Mesendoderm (in vitro differentiated cells): ENCODE results near the gene GRK1.

Source experiments
- DNase-seq: peaks from one replicate; pipeline ENCODE4 v3.0.0; 2013
- H2AK5ac ChIP-seq: 2 replicates; pipeline ENCODE4 v1.6.1; 2013; ENCODE audit warnings: low read length, inconsistent platforms
- H2BK120ac ChIP-seq: 2 replicates; pipeline ENCODE4 v1.6.1; 2013; ENCODE audit warnings: low read depth, mild to moderate bottlenecking, low read length, moderate library complexity, mixed read lengths
- H2BK15ac ChIP-seq: replicated peaks from 2 replicates; pipeline ENCODE4 v1.6.1; 2013; ENCODE audit warnings: low read depth, mild to moderate bottlenecking, moderate library complexity
- H2BK5ac ChIP-seq: 2 replicates; pipeline ENCODE4 v1.6.1; 2013; ENCODE audit warnings: low read length, inconsistent platforms
- H3K18ac ChIP-seq: 2 replicates; pipeline ENCODE4 v1.6.1; 2013; ENCODE audit warnings: mild to moderate bottlenecking, low read length, mixed read lengths
- H3K23ac ChIP-seq: one replicate; pipeline ENCODE4 v1.6.1; 2013; ENCODE audit warnings: low read length
- H3K27ac ChIP-seq: 2 replicates; pipeline ENCODE4 v1.5.1; 2013; ENCODE audit warnings: low read depth, mild to moderate bottlenecking, inconsistent platforms, low read length, moderate library complexity
- H3K27me3 ChIP-seq: 2 replicates; pipeline ENCODE4 v1.6.1; 2013; ENCODE audit warnings: low read length, control low read depth, mild to moderate bottlenecking, inconsistent platforms; ENCODE audit not compliant: insufficient read depth, poor library complexity
- H3K36me3 ChIP-seq: 2 replicates; pipeline ENCODE4 v1.6.1; 2013; ENCODE audit warnings: low read length, inconsistent platforms; ENCODE audit not compliant: control insufficient read depth, insufficient read depth
- H3K4ac ChIP-seq: one replicate; pipeline ENCODE4 v1.6.1; 2013; ENCODE audit warnings: low read depth, mild to moderate bottlenecking, low read length, moderate library complexity
- H3K4me1 ChIP-seq: 2 replicates; pipeline ENCODE4 v1.6.1; 2013; ENCODE audit warnings: low read depth, low read length, inconsistent platforms; ENCODE audit not compliant: control insufficient read depth
- H3K4me2 ChIP-seq: 2 replicates; pipeline ENCODE4 v1.6.1; 2013; ENCODE audit warnings: low read length
- H3K4me3 ChIP-seq: 2 replicates; pipeline ENCODE4 v1.5.1; 2013; ENCODE audit warnings: mild to moderate bottlenecking, low read length
- H3K56ac ChIP-seq: one replicate; pipeline ENCODE4 v1.6.1; 2013; ENCODE audit warnings: low read length
- H3K79me1 ChIP-seq: 2 replicates; pipeline ENCODE4 v1.6.1; 2013; ENCODE audit warnings: low read length, inconsistent platforms
- H3K79me2 ChIP-seq: 2 replicates; pipeline ENCODE4 v1.6.1; 2013; ENCODE audit warnings: mild to moderate bottlenecking, low read length; ENCODE audit not compliant: control insufficient read depth, insufficient read depth
- H3K9ac ChIP-seq: 2 replicates; pipeline ENCODE4 v1.6.1; 2013; ENCODE audit warnings: low read length, inconsistent platforms
- H4K5ac ChIP-seq: one replicate; pipeline ENCODE4 v1.6.1; 2013; ENCODE audit warnings: low read length
- H4K8ac ChIP-seq: one replicate; pipeline ENCODE4 v1.6.1; 2013; ENCODE audit warnings: low read depth, mild to moderate bottlenecking, control low read depth, low read length, moderate library complexity
- WGBS: extraction: QIAGEN DNeasy Blood & Tissue Kit; methylation state at CpG from one replicate; pipeline ENCODE4 v1.1.7; 2013; ENCODE audit warnings: low lambda C conversion rate, missing lambda C conversion rate; ENCODE audit not compliant: insufficient coverage; ENCODE audit errors: extremely low coverage; 5-methylcytosine and 5-hydroxymethylcytosine counted together

GRK1 gene

GRCh38 chr13:113763254-113763653 lies 96.2 kb downstream of the GRK1 start:
- Histone ChIP-seq H2BK5ac (no peak overlapping the region), H2BK120ac (no peak overlapping the region), H4K5ac (no peak overlapping the region), H3K18ac (no peak overlapping the region), H3K56ac (no peak overlapping the region), H2BK15ac (no peak overlapping the region), H3K36me3 (no peaks in the 10 kb centered on the region), H3K27ac (no peak overlapping the region), H3K79me1 (no peaks in the 10 kb centered on the region), H2AK5ac (no peak overlapping the region), H3K9ac (no peak overlapping the region), H3K4me2 (no peak overlapping the region), H3K23ac (no peak overlapping the region), H3K4me1 (no peaks in the 10 kb centered on the region), H4K8ac (no peak overlapping the region), H3K4ac (no peak overlapping the region), H3K79me2 (no peaks in the 10 kb centered on the region), H3K4me3 (no peak overlapping the region), H3K27me3 (peaks cover 11% of the 10 kb centered on the region)
- no peak for DNase-seq
- no CpG with 5 or more reads among the region's 13 CpGs for WGBS

GRCh38 chr13:113763961-113764792 lies 97.2 kb downstream of the GRK1 start:
- Histone ChIP-seq H3K18ac (no peak overlapping the region), H3K4ac (no peak overlapping the region), H3K36me3 (no peaks in the 10 kb centered on the region), H3K79me2 (no peaks in the 10 kb centered on the region), H3K4me1 (no peaks in the 10 kb centered on the region), H2BK120ac (no peak overlapping the region), H3K79me1 (no peaks in the 10 kb centered on the region), H3K27ac (no peak overlapping the region), H3K4me2 (no peak overlapping the region), H3K9ac (no peak overlapping the region), H2AK5ac (no peak overlapping the region), H3K27me3 (peaks cover 8% of the 10 kb centered on the region), H3K56ac (no peak overlapping the region), H4K5ac (no peak overlapping the region), H2BK15ac (no peak overlapping the region), H4K8ac (no peak overlapping the region), H3K4me3 (no peak overlapping the region), H3K23ac (no peak overlapping the region), H2BK5ac (no peak overlapping the region)
- no CpG with 5 or more reads among the region's 25 CpGs for WGBS
- no peak for DNase-seq

- Histone ChIP-seq H3K18ac (no peak overlapping the region), H3K79me2 (no peaks in the 10 kb centered on the region), H3K9ac (no peak overlapping the region), H3K4me3 (no peak overlapping the region), H2BK5ac (no peak overlapping the region), H3K27ac (no peak overlapping the region), H3K4me2 (no peak overlapping the region), H4K5ac (no peak overlapping the region), H3K4ac (no peak overlapping the region), H2BK120ac (no peak overlapping the region), H3K56ac (no peak overlapping the region), H4K8ac (no peak overlapping the region), H2BK15ac (no peak overlapping the region), H3K36me3 (no peaks in the 10 kb centered on the region), H3K79me1 (no peaks in the 10 kb centered on the region), H3K27me3 (peaks cover 2% of the 10 kb centered on the region), H3K23ac (no peak overlapping the region), H2AK5ac (no peak overlapping the region), H3K4me1 (no peaks in the 10 kb centered on the region)
- no peak for DNase-seq
- WGBS: no CpG with 5 or more reads among the region's 19 CpGs
These were observed 98.0 kb downstream of the GRK1 start for GRCh38 chr13:113764793-113765563.

- Histone ChIP-seq H2AK5ac (no peak overlapping the region), H3K4me1 (no peaks in the 10 kb centered on the region), H3K27ac (no peak overlapping the region), H3K79me1 (no peaks in the 10 kb centered on the region), H2BK120ac (no peak overlapping the region), H3K36me3 (no peaks in the 10 kb centered on the region), H3K23ac (no peak overlapping the region), H2BK15ac (no peak overlapping the region), H3K4me2 (no peak overlapping the region), H3K18ac (no peak overlapping the region), H3K79me2 (no peaks in the 10 kb centered on the region), H2BK5ac (no peak overlapping the region), H4K5ac (no peak overlapping the region), H3K56ac (no peak overlapping the region), H4K8ac (no peak overlapping the region), H3K4ac (no peak overlapping the region), H3K27me3 (no peaks in the 10 kb centered on the region), H3K4me3 (no peak overlapping the region), H3K9ac (no peak overlapping the region)
- WGBS: no CpG with 5 or more reads among the region's 4 CpGs
- peak; percentile 34 for DNase-seq
These were observed 98.5 kb downstream of the GRK1 start for GRCh38 chr13:113765564-113765910.

GRCh38 chr13:113766035-113766800 lies 99.2 kb downstream of the GRK1 start:
- H2BK120ac ChIP-seq: no peak overlapping the region
- no peak overlapping the region for H3K4me3 ChIP-seq
- no CpG with 5 or more reads among the region's 30 CpGs for WGBS
- H2AK5ac ChIP-seq: no peak overlapping the region
- H3K4ac ChIP-seq: no peak overlapping the region
- H4K8ac ChIP-seq: no peak overlapping the region
- no peaks in the 10 kb centered on the region for H3K79me1 ChIP-seq
- no peaks in the 10 kb centered on the region for H3K27me3 ChIP-seq
- no peak overlapping the region for H3K9ac ChIP-seq
- no peaks in the 10 kb centered on the region for H3K36me3 ChIP-seq
- H2BK15ac ChIP-seq: no peak overlapping the region
- no peak overlapping the region for H3K27ac ChIP-seq
- no peak overlapping the region for H3K56ac ChIP-seq
- no peaks in the 10 kb centered on the region for H3K79me2 ChIP-seq
- H3K23ac ChIP-seq: no peak overlapping the region
- no peak overlapping the region for H3K18ac ChIP-seq
- no peaks in the 10 kb centered on the region for H3K4me1 ChIP-seq
- H4K5ac ChIP-seq: no peak overlapping the region
- no peak overlapping the region for H2BK5ac ChIP-seq
- H3K4me2 ChIP-seq: no peak overlapping the region
- no peak for DNase-seq
